Keratinocyte (primary cell): ENCODE results near the gene NFASC. TPM values are rescaled to one million over a fixed set of nuclear protein-coding genes. Genes with fewer than 3 reads are reported as not detected.

ENCODE experiments used
- DNase-seq: peaks from one replicate; pipeline ENCODE4 v3.0.0-alpha.2; 2011; ENCODE audit warnings: low read depth, missing footprints, low spot score
- FAIRE-seq: peaks from 2 replicates; lab custom pipeline; 2011; peaks lifted over from hg19 to GRCh38; lab: Jason Lieb, UNC
- H2AFZ ChIP-seq: 2 replicates; pipeline ENCODE4 v1.6.0; 2012; ENCODE audit warnings: low read length, control low read depth, inconsistent platforms; ENCODE audit not compliant: control insufficient read depth
- H3K27ac ChIP-seq: 2 replicates; pipeline ENCODE4 v1.5.1; 2011; ENCODE audit warnings: low read length; ENCODE audit not compliant: control insufficient read depth, insufficient read depth
- H3K27me3 ChIP-seq: 3 replicates; pipeline ENCODE4 v1.6.0; 2011; ENCODE audit warnings: low read length; ENCODE audit not compliant: control insufficient read depth, insufficient read depth; ENCODE audit errors: extremely low read depth
- H3K36me3 ChIP-seq, 2 experiments: 2 replicates in 1 of 2; 3 replicates in 1 of 2; pipeline ENCODE4 v1.5.1; 2011; ENCODE audit warnings: low read length in 2 of 2, mild to moderate bottlenecking in 1 of 2; ENCODE audit not compliant: control insufficient read depth in 2 of 2, insufficient read depth in 2 of 2; ENCODE audit errors: extremely low read depth in 1 of 2
- H3K4me1 ChIP-seq: 3 replicates; pipeline ENCODE4 v1.5.1; 2011; ENCODE audit warnings: low read length; ENCODE audit not compliant: control insufficient read depth, insufficient read depth; ENCODE audit errors: extremely low read depth
- H3K4me2 ChIP-seq: 3 replicates; pipeline ENCODE4 v1.6.0; 2011; ENCODE audit warnings: low read depth, low read length; ENCODE audit not compliant: control insufficient read depth, insufficient read depth; ENCODE audit errors: extremely low read depth
- H3K4me3 ChIP-seq, 3 experiments: fragments of 200-600 bp in 1 of 3; sonication (generic) in 1 of 3; 2 replicates in 2 of 3; 3 replicates in 1 of 3; pipeline ENCODE4 v1.5.1; 2011 to 2016; ENCODE audit warnings: low read length in 3 of 3, mild to moderate bottlenecking in 3 of 3, control low read depth in 2 of 3, inconsistent platforms in 1 of 3, low read depth in 1 of 3, mixed read lengths in 1 of 3, mixed run types in 1 of 3, moderate library complexity in 1 of 3; ENCODE audit not compliant: control insufficient read depth in 2 of 3, insufficient read depth in 2 of 3; ENCODE audit errors: extremely low read depth in 1 of 3
- H3K79me2 ChIP-seq: 2 replicates; pipeline ENCODE4 v1.6.0; 2012; ENCODE audit warnings: low read length; ENCODE audit not compliant: control insufficient read depth, insufficient read depth
- H3K9ac ChIP-seq: 3 replicates; pipeline ENCODE4 v1.6.0; 2011; ENCODE audit warnings: low read length; ENCODE audit not compliant: control insufficient read depth, insufficient read depth; ENCODE audit errors: extremely low read depth
- H3K9me1 ChIP-seq: 3 replicates; pipeline ENCODE4 v1.6.0; 2011; ENCODE audit warnings: low read length; ENCODE audit not compliant: control insufficient read depth, insufficient read depth; ENCODE audit errors: extremely low read depth
- H3K9me3 ChIP-seq: 2 replicates; pipeline ENCODE4 v1.5.1; 2012; ENCODE audit warnings: low read depth, low read length; ENCODE audit not compliant: control insufficient read depth
- H4K20me1 ChIP-seq: 3 replicates; pipeline ENCODE4 v1.6.0; 2011; ENCODE audit warnings: low read length; ENCODE audit not compliant: control insufficient read depth, insufficient read depth; ENCODE audit errors: extremely low read depth
- EZH2 ChIP-seq: IDR thresholded peaks from one replicate; pipeline ENCODE4 v1.6.1; 2012; ENCODE audit warnings: inconsistent platforms, mild to moderate bottlenecking, low read length, moderate library complexity
- dilution Hi-C: fragments of 300-500 bp; cut with MboI; formaldehyde crosslinking; loops from one replicate; pipeline ENCODE4 v1.7.0; 2020; ENCODE audit warnings: low sequenced_read_pairs; ENCODE audit not compliant: extremely low pct_ligation_motif_present
- polyA plus RNA-seq, 5 experiments: library from polyadenylated mRNA; depleted of rRNA in 3 of 5; stranded (reverse) in 3 of 5; stranded (forward) in 1 of 5; unstranded in 1 of 5; fragments of >200 nt; gene quantifications; 1 replicate in 1 of 5; 2 replicates in 3 of 5; 3 replicates in 1 of 5; pipeline versions ENCODE4 v1.2.1 to v1.2.3, GENCODE V29; 2011 to 2012; ENCODE audit warnings: missing spikeins in 2 of 5, low read depth in 1 of 5, low replicate concordance in 1 of 5
- TF ChIP-seq, protein P1 (sequence below), 3 experiments: IDR thresholded peaks in 1 of 3; conservative IDR thresholded peaks in 1 of 3; optimal IDR thresholded peaks in 1 of 3; 2 replicates in 2 of 3; 3 replicates in 1 of 3; pipeline versions ENCODE3 to v1.5.1; 2011; ENCODE audit warnings: low read length in 3 of 3, mild to moderate bottlenecking in 3 of 3, moderate library complexity in 2 of 3, control low read depth in 1 of 3, inconsistent platforms in 1 of 3; ENCODE audit not compliant: insufficient read depth in 2 of 3; ENCODE audit errors: extremely low read depth in 1 of 3

Gene NFASC
- polyA plus RNA-seq, 1 donor (not counting 4 experiments of a cell fraction or from before 2014, with no cell fraction given): 4.3 TPM

DNA sequence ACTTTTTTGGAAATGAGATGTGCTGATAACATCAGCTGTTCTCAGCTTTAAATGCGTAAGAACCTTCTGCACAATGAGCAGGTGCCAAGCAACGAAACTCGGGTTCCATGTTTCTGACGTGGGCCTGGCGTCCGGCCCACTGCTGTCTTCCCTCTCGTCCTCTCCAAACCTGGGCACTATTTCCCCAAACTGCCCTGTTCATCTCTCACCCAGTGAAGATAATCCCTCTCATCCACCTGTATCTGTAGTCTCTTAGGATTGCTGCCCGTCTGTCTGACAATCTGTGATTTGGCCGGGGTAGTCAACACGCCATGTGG lies 122.3 kb downstream of the NFASC start:
- TF ChIP-seq, protein P1, sequence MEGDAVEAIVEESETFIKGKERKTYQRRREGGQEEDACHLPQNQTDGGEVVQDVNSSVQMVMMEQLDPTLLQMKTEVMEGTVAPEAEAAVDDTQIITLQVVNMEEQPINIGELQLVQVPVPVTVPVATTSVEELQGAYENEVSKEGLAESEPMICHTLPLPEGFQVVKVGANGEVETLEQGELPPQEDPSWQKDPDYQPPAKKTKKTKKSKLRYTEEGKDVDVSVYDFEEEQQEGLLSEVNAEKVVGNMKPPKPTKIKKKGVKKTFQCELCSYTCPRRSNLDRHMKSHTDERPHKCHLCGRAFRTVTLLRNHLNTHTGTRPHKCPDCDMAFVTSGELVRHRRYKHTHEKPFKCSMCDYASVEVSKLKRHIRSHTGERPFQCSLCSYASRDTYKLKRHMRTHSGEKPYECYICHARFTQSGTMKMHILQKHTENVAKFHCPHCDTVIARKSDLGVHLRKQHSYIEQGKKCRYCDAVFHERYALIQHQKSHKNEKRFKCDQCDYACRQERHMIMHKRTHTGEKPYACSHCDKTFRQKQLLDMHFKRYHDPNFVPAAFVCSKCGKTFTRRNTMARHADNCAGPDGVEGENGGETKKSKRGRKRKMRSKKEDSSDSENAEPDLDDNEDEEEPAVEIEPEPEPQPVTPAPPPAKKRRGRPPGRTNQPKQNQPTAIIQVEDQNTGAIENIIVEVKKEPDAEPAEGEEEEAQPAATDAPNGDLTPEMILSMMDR (optimal IDR thresholded peaks at IDR 0.05 in 1 of 3, IDR thresholded peaks at IDR 0.05 in 1 of 3, conservative IDR thresholded peaks at IDR 0.05 in 1 of 3; ENCODE audit: extremely low read depth in 1 of 3, insufficient read depth in 2 of 3, low read length in 3 of 3): no peak
- dilution Hi-C loops: no loop called here
- Histone ChIP-seq H3K27me3 (peaks cover 29% of the 10 kb centered on the region), H2AFZ (no peak overlapping the region), H3K9me3 (no peaks in the 10 kb centered on the region), H4K20me1 (no peaks in the 10 kb centered on the region), H3K4me2 (no peak overlapping the region), H3K4me3 (no peak overlapping the region), H3K27ac (no peak overlapping the region), H3K4me1 (no peaks in the 10 kb centered on the region), H3K36me3 (no peaks in the 10 kb centered on the region), H3K9ac (no peak overlapping the region), H3K79me2 (no peaks in the 10 kb centered on the region), H3K9me1 (no peaks in the 10 kb centered on the region)
- no peak for FAIRE-seq
- DNase-seq: no peak

DNA sequence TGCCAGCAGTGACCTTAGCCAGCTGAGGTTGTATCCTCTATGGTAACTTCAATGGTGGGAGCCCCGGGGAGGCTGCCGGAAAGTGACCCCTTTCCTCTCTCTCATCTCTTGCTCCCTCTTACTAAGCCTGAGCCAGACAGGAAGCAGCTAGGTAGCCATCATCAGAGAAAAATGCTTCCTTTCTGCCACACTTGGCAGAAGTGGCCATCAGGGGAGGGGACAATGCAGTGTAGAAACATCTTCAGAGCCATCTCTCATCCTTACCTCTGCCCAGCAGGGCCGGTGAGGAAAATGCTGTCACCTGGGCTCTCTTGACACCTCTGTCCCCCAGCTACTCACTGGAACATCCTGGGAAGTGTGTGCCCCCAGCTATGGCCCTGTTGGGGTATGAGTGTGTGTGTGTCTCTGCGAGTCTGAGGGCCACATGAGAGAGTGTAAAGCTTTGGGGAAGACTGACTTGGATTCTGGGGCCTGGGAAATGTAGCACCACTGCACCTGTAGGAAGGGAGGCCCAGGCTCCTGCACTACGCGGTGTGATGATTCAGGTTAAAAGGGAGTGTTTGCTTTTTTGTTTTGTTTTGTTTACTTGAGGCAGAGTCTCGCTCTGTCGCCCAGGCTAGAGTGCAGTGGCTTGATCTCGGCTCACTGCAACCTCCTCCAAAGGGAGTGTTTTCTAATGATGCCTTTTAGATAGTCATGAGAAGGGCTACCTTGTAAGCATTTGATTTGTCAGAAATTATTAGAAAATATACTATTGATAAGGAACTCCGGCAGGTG lies 123.6 kb downstream of the NFASC start:
- Histone ChIP-seq H4K20me1 (no peaks in the 10 kb centered on the region), H2AFZ (no peak overlapping the region), H3K9ac (no peak overlapping the region), H3K9me3 (no peaks in the 10 kb centered on the region), H3K4me2 (no peak overlapping the region), H3K9me1 (no peaks in the 10 kb centered on the region), H3K27me3 (peaks cover 23% of the 10 kb centered on the region), H3K4me1 (no peaks in the 10 kb centered on the region), H3K4me3 (no peak overlapping the region), H3K36me3 (no peaks in the 10 kb centered on the region), H3K79me2 (no peaks in the 10 kb centered on the region), H3K27ac (no peak overlapping the region)
- dilution Hi-C loops: no loop called here
- FAIRE-seq (no peak), DNase-seq (no peak)
- no peak for TF ChIP-seq EZH2
- TF ChIP-seq, protein P1 (optimal IDR thresholded peaks at IDR 0.05 in 1 of 3, IDR thresholded peaks at IDR 0.05 in 1 of 3, conservative IDR thresholded peaks at IDR 0.05 in 1 of 3; ENCODE audit: extremely low read depth in 1 of 3, insufficient read depth in 2 of 3, low read length in 3 of 3): no peak
